NCI-H345 (cell line): ENCODE measurements around the gene TENM4.

Experiments used
- DNase-seq: peaks from one replicate; lab custom pipeline; 2025; lab: John Stamatoyannopoulos, UW

The TENM4 gene

DNA sequence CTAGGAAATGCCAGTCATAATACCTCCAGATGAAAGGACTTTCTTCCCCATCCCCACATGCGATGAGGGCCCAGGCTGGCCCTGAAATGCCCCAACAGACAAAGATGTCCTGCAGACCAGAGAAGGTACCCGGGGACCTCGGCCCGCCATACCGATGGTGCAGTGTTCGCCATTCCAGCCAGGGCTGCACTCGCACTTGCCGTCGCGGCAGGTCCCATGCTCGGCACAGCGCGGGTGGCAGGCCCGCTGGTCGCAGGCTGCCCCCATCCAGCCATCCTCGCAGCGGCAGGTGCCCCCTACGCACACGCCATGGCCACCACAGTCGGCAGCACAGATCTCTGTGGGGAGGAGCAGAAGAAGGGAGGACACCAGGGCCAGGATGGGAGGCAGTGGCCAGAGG lies 654.1 kb downstream of the TENM4 start:
- DNase-seq, result no peak

DNA sequence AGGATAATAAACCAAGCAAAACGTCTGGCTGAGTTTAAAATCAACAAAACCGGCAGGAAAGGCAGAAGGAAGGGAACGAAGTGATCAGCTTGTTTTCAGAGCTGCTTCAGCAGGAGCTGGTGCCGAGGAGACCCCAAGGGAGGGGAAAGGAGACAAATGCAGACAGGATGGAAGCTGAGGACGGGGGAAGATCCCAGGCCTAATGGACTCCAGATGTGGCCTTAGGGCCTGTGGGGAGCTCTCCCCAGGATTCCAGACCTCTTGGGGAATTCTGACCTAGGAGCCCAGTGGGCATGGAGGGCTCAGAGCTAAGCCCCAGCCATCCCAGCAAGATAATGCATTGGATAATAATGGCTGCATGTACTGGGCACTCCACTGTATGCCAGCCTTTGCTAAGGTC lies 654.7 kb downstream of the TENM4 start:
- no peak for DNase-seq

DNA sequence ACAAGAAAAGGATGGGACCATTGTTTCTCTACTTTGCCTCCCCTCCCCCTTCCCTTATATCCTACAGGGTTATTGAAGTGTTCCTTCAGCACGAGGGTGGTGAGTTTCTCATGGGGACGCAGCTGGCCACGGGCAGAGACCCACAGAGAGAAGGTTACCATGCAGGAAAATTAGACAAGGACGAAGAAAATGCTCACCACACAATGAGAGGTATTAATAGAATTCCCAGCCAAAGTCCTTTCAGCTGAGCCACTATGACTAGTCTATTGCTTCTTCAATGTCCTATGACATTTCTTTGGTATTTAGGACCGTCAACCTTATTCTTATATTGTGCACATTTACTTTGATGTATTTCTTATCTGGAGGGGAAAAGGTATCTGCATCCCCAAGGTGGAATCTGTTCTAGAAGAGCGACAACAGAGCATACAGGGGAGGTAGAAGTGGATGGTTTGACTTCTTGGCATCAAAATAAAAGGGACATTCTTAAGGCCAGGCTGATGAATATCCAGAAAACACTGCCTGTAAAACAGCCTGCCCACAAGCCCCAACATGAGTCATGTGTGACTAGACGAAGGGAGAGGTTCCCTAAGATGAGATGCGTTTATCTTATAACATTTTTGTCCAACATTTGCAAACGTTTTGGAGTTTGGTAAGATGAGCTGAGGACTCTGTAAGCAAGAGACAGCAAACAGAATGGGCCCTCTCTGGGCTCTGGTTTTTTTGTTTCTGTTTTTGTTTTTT lies 656.3 kb downstream of the TENM4 start:
- DNase-seq, result no peak

- DNase-seq, result no peak
Observed at GRCh38 chr11:78783846-78784245, 657.0 kb downstream of the TENM4 start.

- DNase-seq, result no peak
Observed at GRCh38 chr11:78783301-78783700, 657.5 kb downstream of the TENM4 start.

DNA sequence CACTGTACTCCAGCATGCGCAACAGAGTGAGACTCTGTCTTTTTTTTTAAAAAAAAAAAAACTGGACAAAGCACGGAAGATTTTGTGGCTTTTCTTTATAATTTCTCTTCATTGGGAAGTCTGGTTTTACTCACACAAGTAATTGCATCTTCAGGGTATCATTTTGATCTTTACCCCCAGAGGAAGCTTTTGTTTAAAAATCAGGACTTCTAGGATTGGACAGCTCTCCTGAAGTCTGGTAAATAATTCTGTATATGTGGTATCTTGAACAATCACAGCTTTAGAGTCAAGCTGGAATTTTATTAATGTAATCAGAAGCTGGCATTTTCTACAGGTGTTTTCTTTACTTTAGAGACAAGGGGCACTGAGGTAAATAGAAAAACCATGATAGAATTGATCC lies 658.1 kb downstream of the TENM4 start:
- DNase-seq, result no peak

- DNase-seq, result no peak
Observed at GRCh38 chr11:78780889-78781288, 659.9 kb downstream of the TENM4 start.

GRCh38 chr11:78773492-78773891 lies 667.3 kb downstream of the TENM4 start:
- no peak for DNase-seq

DNA sequence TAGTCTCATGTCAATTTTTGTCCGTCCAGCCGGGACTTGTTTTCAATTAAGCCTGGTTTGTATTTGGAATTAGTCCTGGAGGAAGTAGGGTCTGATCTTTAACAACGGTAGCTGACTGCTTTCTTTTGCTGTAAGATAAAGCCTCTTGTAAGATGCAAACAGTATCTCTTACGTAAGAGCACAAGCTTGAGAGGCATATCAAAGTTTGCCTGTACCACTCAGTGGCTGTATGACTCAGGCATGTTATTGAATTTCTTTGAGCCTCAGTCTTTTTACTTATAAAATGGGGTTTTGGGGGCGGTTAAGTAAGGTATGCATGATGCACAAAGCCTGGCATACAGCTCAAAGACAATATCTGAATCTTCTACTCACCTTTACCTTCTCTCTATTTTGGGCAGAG lies 667.8 kb downstream of the TENM4 start:
- DNase-seq, result no peak

- no peak for DNase-seq
Observed at GRCh38 chr11:78772186-78772585, 668.6 kb downstream of the TENM4 start.

GRCh38 chr11:78770931-78771330 lies 669.9 kb downstream of the TENM4 start:
- DNase-seq, result peak; percentile 40

DNA sequence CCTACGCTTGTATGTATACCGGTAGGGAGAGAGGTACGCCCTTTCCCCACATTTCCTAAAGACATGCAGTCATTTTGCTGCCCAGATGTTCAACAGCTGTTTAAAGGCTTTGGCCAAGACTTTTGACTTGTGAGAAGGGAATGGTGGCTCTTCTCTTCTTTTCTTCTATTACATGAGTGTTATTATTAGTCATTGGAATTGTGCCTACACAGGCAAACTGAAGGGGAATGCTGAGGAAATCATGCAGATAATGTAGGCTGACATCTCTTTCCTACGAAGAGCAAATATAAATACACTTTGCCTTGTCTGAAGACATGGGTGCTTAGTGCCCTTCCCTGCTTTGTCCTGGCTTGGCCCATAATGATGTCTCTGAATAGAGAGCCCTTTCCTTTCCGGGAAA lies 671.9 kb downstream of the TENM4 start:
- no peak for DNase-seq

- no peak for DNase-seq
Observed at GRCh38 chr11:78768345-78768744, 672.5 kb downstream of the TENM4 start.

GRCh38 chr11:78767027-78767932 lies 673.5 kb downstream of the TENM4 start:
- no peak for DNase-seq

DNA sequence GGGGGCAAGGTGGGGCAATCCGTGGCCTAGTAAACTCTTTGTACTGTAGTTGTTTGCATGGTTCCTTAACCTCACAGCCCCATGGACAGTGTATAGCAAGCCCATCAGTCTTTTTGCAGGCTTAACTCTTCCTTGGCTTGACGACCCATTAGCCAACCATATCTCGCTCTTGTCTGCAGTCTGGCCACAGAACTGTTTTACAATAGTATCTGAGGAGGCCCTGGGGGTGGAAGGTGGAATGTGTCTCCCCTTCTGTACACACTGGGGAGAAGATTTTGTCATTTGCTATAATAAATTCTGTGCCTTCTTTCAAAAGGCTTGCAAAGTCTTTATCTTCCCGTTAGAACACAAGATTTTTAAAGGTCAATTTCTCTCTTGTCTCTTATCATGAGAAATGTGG lies 675.9 kb downstream of the TENM4 start:
- no peak for DNase-seq

- DNase-seq, result no peak
Observed at GRCh38 chr11:78763664-78764063, 677.2 kb downstream of the TENM4 start.

DNA sequence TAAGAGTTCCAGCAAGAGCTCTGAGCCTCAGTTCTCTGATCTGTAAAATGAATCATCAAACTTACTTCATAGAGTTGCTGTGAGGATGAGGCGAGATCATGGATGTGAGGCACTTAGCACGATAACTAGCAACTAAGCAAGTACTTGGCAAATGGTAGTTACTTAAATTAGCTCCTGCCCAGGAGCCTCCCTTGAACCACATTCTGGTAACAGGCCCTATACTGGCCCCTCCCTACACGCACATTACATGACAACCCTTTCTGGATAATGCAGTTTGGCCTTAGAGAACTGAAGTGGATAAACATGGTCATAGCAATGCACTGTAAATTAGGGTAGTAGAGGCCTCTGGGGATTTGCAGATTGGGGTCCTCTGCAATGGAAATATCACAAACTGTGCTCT lies 678.7 kb downstream of the TENM4 start:
- DNase-seq, result no peak

DNA sequence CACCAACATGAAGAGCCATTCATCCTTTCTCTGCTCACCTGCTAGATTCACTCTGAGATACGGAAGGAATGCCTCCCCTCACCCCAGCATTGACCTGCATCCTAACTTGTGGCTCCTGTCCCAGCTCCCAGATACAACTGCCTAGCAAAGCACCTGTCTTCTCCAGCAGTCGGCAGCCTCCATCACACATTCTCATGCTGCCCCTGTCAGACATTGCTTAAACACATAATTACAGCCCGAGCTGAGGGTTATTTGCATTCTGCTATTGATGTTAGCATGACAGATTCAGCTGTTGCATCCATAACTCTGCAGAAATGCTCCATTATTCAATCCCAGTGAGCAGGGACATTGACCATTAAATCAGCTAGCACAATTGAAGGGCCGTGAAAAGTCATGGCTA lies 681.8 kb downstream of the TENM4 start:
- DNase-seq, result peak; percentile 66

- DNase-seq, result no peak
Observed at GRCh38 chr11:78753297-78753696, 687.5 kb downstream of the TENM4 start.

- no peak for DNase-seq
Observed at GRCh38 chr11:78752494-78752893, 688.3 kb downstream of the TENM4 start.

DNA sequence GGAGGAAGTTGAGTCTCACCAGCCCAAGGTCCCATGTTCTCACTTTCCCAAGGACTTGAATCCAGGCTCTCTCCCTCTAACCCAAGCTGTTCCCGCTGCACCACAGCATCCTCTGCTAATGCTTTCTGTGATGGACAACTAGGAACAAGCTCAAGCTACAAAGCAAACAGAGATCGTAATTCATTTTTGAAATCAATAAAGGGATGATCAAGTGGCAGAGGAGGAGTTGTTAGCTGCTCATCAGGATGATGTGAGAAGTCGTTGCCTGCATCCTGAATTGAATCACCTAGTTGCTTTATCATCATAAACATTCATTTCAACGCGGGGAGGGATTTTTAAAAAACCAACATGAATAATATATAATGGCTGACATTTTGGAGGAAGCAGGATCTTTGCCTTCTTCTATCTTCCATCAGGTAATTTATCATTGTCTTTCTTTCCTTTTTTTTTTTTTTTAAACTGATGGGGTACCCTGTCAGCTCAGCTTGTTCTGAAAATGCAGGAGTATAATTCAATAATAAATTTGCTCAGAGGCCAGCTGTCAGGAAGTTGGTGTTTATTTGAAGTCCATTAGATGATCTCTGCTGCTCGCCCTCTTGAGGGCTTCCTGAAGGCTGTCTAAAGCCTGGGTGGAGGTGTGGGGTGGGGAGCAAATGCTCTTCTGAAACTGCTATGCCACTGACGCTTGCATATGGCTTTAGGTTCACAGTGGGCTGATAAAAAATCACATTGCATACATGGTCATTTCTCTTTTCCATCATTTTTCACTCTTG lies 691.7 kb downstream of the TENM4 start:
- peak; percentile 52 for DNase-seq

DNA sequence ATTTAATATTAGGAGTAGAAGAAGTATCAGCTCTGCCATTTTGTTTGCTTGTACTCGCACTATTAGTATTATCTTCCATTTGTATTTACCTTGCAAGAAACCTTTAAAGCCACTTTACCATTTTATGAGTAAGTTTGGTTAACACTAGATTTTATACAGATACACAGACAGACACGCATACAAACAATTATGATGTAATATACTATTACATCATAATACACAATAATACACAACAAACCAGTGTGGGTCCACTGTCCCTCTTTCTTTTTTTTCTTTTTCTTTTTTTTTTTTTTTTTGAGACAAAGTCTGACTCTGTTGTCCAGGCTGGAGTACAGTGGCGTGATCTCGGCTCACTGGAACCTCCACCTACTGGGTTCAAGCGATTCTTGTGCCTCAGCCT lies 695.9 kb downstream of the TENM4 start:
- DNase-seq, result no peak

DNA sequence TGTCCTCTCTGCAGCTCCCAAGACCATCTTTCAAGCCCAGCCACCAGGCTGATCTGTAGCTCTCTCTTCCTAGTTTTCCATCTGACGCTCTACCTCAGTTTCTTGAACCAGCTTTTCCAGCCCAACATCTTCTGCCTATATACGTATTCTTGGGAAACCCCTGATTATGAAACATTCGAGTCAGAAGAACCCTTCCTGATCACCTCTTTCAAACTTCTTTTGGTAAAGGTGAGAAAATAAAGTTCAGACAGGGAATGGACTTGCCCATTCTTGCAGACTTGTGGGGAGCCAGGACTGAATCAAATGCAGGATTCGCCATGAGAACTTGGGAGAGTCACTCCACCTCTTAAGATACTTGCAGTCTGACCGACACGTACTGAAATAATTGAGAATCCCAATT lies 696.6 kb downstream of the TENM4 start:
- no peak for DNase-seq
